CD14-positive monocyte (primary cell): ENCODE results near the gene TBC1D30. TPM values are rescaled to one million over a fixed set of nuclear protein-coding genes. Genes with fewer than 3 reads are reported as not detected.
"Not testable (repeated sequence)": the region's sequence is repeated elsewhere in the genome, so short reads cannot be mapped to it uniquely, and the experiment has no call there.

ENCODE experiments used
- DNase-seq, 3 donors: peaks; one replicate each; pipeline ENCODE4 v3.0.0-alpha.2; 2011 to 2022
- H2AFZ ChIP-seq: 2 replicates; pipeline ENCODE4 v1.6.0; 2012; ENCODE audit warnings: mild to moderate bottlenecking, low read depth, low read length, inconsistent platforms; ENCODE audit not compliant: insufficient read depth, poor library complexity, severe bottlenecking
- H3K27ac ChIP-seq, 2 donors: 1 replicate in 1 of 2; 2 replicates in 1 of 2; pipeline ENCODE4 v1.5.1; 2012 to 2013; ENCODE audit warnings: low read length in 2 of 2, control low read depth in 1 of 2, inconsistent platforms in 1 of 2, low read depth in 1 of 2, mild to moderate bottlenecking in 1 of 2
- H3K27me3 ChIP-seq, 2 donors: one replicate each; pipeline versions ENCODE4 v1.6.0 to v1.6.1; 2011 to 2013; ENCODE audit warnings: low read length in 2 of 2; ENCODE audit not compliant: control insufficient read depth in 2 of 2, insufficient read depth in 2 of 2
- H3K36me3 ChIP-seq, 2 donors: replicated peaks in 1 of 2; 1 replicate in 1 of 2; 2 replicates in 1 of 2; pipeline versions ENCODE4 v1.5.1 to v1.6.1; 2012 to 2013; ENCODE audit warnings: low read length in 2 of 2, control low read depth in 1 of 2, inconsistent platforms in 1 of 2, mild to moderate bottlenecking in 1 of 2; ENCODE audit not compliant: insufficient read depth in 2 of 2, control insufficient read depth in 1 of 2
- H3K4me1 ChIP-seq, 2 donors: 1 replicate in 1 of 2; 2 replicates in 1 of 2; pipeline versions ENCODE4 v1.5.1 to v1.6.1; 2012 to 2013; ENCODE audit warnings: low read length in 2 of 2, control low read depth in 1 of 2, inconsistent platforms in 1 of 2, mild to moderate bottlenecking in 1 of 2, moderate library complexity in 1 of 2; ENCODE audit not compliant: insufficient read depth in 2 of 2, control insufficient read depth in 1 of 2
- H3K4me2 ChIP-seq: replicated peaks from 2 replicates; pipeline ENCODE3; 2012; ENCODE audit warnings: low read length, moderate library complexity, mild to moderate bottlenecking; ENCODE audit not compliant: poor library complexity, severe bottlenecking; ENCODE audit errors: extremely low read depth
- H3K4me3 ChIP-seq, 3 experiments: fragments of 200-600 bp in 1 of 3; sonication (generic) in 1 of 3; replicated peaks in 1 of 3; 1 replicate in 2 of 3; 2 replicates in 1 of 3; pipeline ENCODE4 v1.5.1; 2011 to 2013; ENCODE audit warnings: low read length in 3 of 3, mild to moderate bottlenecking in 3 of 3, control low read depth in 2 of 3, low read depth in 2 of 3, inconsistent platforms in 1 of 3, moderate library complexity in 1 of 3
- H3K79me2 ChIP-seq: 2 replicates; pipeline ENCODE4 v1.6.0; 2012; ENCODE audit warnings: mild to moderate bottlenecking, control low read depth, inconsistent platforms, low read length, moderate library complexity; ENCODE audit not compliant: insufficient read depth
- H3K9ac ChIP-seq: 2 replicates; pipeline ENCODE4 v1.6.0; 2017; ENCODE audit warnings: low read length, mild to moderate bottlenecking; ENCODE audit not compliant: insufficient read depth, poor library complexity, severe bottlenecking
- H3K9me3 ChIP-seq, 2 donors: replicated peaks in 1 of 2; 1 replicate in 1 of 2; 2 replicates in 1 of 2; pipeline versions ENCODE4 v1.5.1 to v1.6.1; 2012 to 2013; ENCODE audit warnings: low read length in 2 of 2, control low read depth in 1 of 2; ENCODE audit not compliant: control insufficient read depth in 1 of 2, insufficient read depth in 1 of 2
- H4K20me1 ChIP-seq: 2 replicates; pipeline ENCODE4 v1.6.0; 2012; ENCODE audit warnings: mild to moderate bottlenecking, low read length, control low read depth, moderate library complexity; ENCODE audit not compliant: insufficient read depth
- H3K27ac Mint-ChIP-seq, 7 donors: one replicate each; pipeline ENCODE4 v1.8.0; 2020; ENCODE audit warnings: mild to moderate bottlenecking in 7 of 7, mixed read lengths in 7 of 7, moderate library complexity in 6 of 7, inconsistent platforms in 2 of 7
- H3K27me3 Mint-ChIP-seq, 3 donors: one replicate each; pipeline ENCODE4 v1.8.0; 2021 to 2022; ENCODE audit warnings: low read depth in 3 of 3, mild to moderate bottlenecking in 3 of 3, mixed read lengths in 3 of 3, moderate library complexity in 3 of 3, inconsistent platforms in 1 of 3
- H3K36me3 Mint-ChIP-seq, 2 donors: one replicate each; pipeline ENCODE4 v1.8.0; 2020; ENCODE audit warnings: mixed read lengths in 2 of 2, inconsistent platforms in 1 of 2, mild to moderate bottlenecking in 1 of 2
- H3K4me1 Mint-ChIP-seq: one replicate; pipeline ENCODE4 v1.8.0; 2020; ENCODE audit warnings: mild to moderate bottlenecking, mixed read lengths
- H3K4me3 Mint-ChIP-seq, 2 donors: one replicate each; pipeline ENCODE4 v1.8.0; 2020; ENCODE audit warnings: mild to moderate bottlenecking in 2 of 2, mixed read lengths in 2 of 2, moderate library complexity in 1 of 2
- H3K9me3 Mint-ChIP-seq, 7 donors: one replicate each; pipeline ENCODE4 v1.8.0; 2020 to 2022; ENCODE audit warnings: mixed read lengths in 7 of 7, mild to moderate bottlenecking in 6 of 7, moderate library complexity in 6 of 7, inconsistent platforms in 2 of 7
- WGBS: methylation state at CpG from one replicate; pipeline ENCODE4 v1.1.5; 2013; ENCODE audit warnings: missing lambda C conversion rate; ENCODE audit not compliant: insufficient coverage; 5-methylcytosine and 5-hydroxymethylcytosine counted together
- intact Hi-C, 2 donors: fragments of 100-400 bp; cut with micrococcal nuclease; formaldehyde crosslinking; loops; one replicate each; pipeline versions ENCODE4 v1.15.0 to v1.15.1; 2023
- polyA minus RNA-seq: library from RNA; depleted of rRNA, polyadenylated mRNA; stranded (reverse); fragments of >200 nt; gene quantifications from 2 replicates; pipeline ENCODE4 v1.2.3, GENCODE V29; 2012
- polyA plus RNA-seq, 3 donors: library from polyadenylated mRNA; depleted of rRNA in 1 of 3; unstranded in 2 of 3; stranded (reverse) in 1 of 3; fragments of 300-500 nt in 2 of 3; fragments of >200 nt in 1 of 3; fragmentation: Illumina TruSeq in 2 of 3; gene quantifications; 1 replicate in 2 of 3; 2 replicates in 1 of 3; pipeline ENCODE4 v1.2.3, GENCODE V29; 2012 to 2021
- total RNA-seq, 12 experiments: library from RNA in 1 of 12; stranded (reverse) in 1 of 12; fragments of 120-200 nt in 1 of 12; gene quantifications; one replicate each; pipeline ENCODE4 v1.2.4 and lab custom pipeline; 2013 to 2026; ENCODE audit warnings: mixed read lengths in 6 of 12, inconsistent platforms in 1 of 12
- TF ChIP-seq, protein P1 (sequence below): fragments of 200-600 bp; IDR thresholded peaks from one replicate; pipeline ENCODE4 v1.8.0; 2022; ENCODE audit warnings: antibody characterized with exemption, mild to moderate bottlenecking

The TBC1D30 gene
- total RNA-seq (2013) = 3.9 TPM
- 1 to 10 TPM; 1.1 to 2.8 (median 2.7) TPM for polyA plus RNA-seq
- 3.2 and 5.3 TPM in 2 replicates for polyA minus RNA-seq
- total RNA-seq (lab: John Stamatoyannopoulos, UW) = 0.56 to 3.4 (median 2.1) reads per million in 11 experiments

GRCh38 chr12:64824500-64825142, at the start of gene TBC1D30:
Gene TBC1D30, plus strand, starts transcription at chr12:64824647. Its CDS starts 233 bp downstream, at chr12:64824880.
- peak within 1 kb of the TSS in 1 of 3 experiments; percentile 53 for H3K4me3 ChIP-seq
- H3K4me2 ChIP-seq = peak within 1 kb of the TSS; percentile 58
- DNase-seq = no peak
- Mint-ChIP-seq H3K4me3 (peak within 1 kb of the TSS; percentile 60 to 86), H3K27me3 (peaks cover 60 to 78% (median 65%) of the 10 kb centered on the region in 3 donors), H3K27ac (no peak within 1 kb of the TSS), H3K9me3 (peaks cover 0 to 30% (median 12%) of the 10 kb centered on the region in 7 donors), H3K36me3 (peaks cover 1 to 3% of the 10 kb centered on the region in 2 donors), H3K4me1 (peaks cover 22% of the 10 kb centered on the region)
- intact Hi-C loops = no loop called here
- H3K79me2 ChIP-seq = no peaks in the 10 kb centered on the region
- TF ChIP-seq, protein P1, sequence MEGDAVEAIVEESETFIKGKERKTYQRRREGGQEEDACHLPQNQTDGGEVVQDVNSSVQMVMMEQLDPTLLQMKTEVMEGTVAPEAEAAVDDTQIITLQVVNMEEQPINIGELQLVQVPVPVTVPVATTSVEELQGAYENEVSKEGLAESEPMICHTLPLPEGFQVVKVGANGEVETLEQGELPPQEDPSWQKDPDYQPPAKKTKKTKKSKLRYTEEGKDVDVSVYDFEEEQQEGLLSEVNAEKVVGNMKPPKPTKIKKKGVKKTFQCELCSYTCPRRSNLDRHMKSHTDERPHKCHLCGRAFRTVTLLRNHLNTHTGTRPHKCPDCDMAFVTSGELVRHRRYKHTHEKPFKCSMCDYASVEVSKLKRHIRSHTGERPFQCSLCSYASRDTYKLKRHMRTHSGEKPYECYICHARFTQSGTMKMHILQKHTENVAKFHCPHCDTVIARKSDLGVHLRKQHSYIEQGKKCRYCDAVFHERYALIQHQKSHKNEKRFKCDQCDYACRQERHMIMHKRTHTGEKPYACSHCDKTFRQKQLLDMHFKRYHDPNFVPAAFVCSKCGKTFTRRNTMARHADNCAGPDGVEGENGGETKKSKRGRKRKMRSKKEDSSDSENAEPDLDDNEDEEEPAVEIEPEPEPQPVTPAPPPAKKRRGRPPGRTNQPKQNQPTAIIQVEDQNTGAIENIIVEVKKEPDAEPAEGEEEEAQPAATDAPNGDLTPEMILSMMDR = no peak
- no peaks in the 10 kb centered on the region for H4K20me1 ChIP-seq
- under 1% methylated on average over 69 of the region's 69 CpGs for WGBS
- H3K9ac ChIP-seq = no peak within 1 kb of the TSS
- H3K4me1 ChIP-seq = peaks cover 9 to 14% of the 10 kb centered on the region in 2 donors
- no peak within 1 kb of the TSS for H3K27ac ChIP-seq
- H3K9me3 ChIP-seq = peaks cover 6 to 23% of the 10 kb centered on the region in 2 donors
- no peaks in the 10 kb centered on the region for H3K36me3 ChIP-seq
- H2AFZ ChIP-seq = no peak within 1 kb of the TSS
- H3K27me3 ChIP-seq = peaks cover 60 to 76% of the 10 kb centered on the region in 2 donors

- H3K9me3 Mint-ChIP-seq = peaks cover 23 to 44% (median 37%) of the 10 kb centered on the region in 7 donors
- H3K27me3 ChIP-seq = peaks cover 26 to 40% of the 10 kb centered on the region in 2 donors
- H3K4me2 ChIP-seq, H3K36me3 Mint-ChIP-seq, DNase-seq, intact Hi-C loops, H3K4me3 ChIP-seq, H4K20me1 ChIP-seq, H2AFZ ChIP-seq, H3K79me2 ChIP-seq, H3K27ac Mint-ChIP-seq, H3K9ac ChIP-seq, H3K36me3 ChIP-seq, H3K27ac ChIP-seq: not testable (repeated sequence)
- peaks cover 14% of the 10 kb centered on the region for H3K4me1 Mint-ChIP-seq
- peaks cover 10 to 13% of the 10 kb centered on the region in 2 donors for H3K4me1 ChIP-seq
- H3K27me3 Mint-ChIP-seq = peaks cover 45 to 55% (median 46%) of the 10 kb centered on the region in 3 donors
- peaks cover 6 to 25% of the 10 kb centered on the region in 2 donors for H3K9me3 ChIP-seq
- H3K4me3 Mint-ChIP-seq = peak overlapping the region in 1 of 2 donors; percentile 67
Observed at GRCh38 chr12:64775147-64775736, 49.2 kb upstream of the TBC1D30 start.
